Activated CD8-positive, alpha-beta memory T cell treated with anti-CD3 and anti-CD28 coated beads for 4 hours (primary cell): Measurements from ENCODE around the gene PIGH.
"Not testable (repeated sequence)": the region's sequence is repeated elsewhere in the genome, so short reads cannot be mapped to it uniquely, and the experiment has no call there.

ENCODE experiments used
- DNase-seq, 2 donors: peaks; one replicate each; pipeline ENCODE4 v3.0.0-alpha.2; 2020; ENCODE audit warnings: low read depth in 2 of 2

Gene PIGH

DNA sequence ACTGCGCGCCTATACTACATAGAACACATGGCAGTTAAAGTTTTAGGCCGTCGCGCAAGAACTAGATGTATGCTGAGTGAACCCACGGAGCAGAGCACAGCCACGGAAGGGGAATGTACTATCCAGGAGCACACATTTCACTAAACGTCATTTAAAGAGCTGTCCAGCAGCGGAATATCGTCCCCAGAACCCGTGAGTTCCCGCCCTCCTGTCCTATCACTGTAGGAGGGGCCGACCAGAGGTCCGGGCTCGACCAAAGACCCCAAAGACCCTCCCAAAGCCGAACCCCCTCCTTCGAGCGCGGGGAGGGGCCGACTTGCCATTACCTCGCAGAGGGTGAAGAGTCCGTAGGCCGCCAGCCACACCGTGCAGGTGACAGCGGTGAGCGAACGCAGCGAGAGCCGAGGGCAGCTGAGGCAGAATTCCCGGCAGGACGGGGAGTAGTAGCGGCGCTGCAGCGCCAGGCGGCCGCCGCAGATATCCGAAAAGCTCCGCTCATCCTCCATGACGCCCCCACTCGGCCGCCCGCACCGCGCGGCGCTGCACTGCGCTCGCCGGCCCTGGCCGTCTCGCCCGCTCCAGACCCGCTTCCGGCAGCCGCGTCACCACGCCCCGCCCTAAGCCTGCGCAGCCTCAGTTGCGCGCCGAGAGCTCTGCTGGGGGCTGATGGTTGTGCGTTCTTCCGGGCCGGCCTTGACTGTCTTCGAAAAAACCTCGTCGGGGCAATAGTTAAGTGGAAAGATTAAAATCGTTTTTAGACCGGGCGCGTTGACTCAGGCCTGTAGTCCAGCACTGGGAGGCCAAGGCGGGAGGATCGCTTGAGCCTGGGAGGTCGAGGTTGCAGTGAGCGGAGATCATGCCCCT is at the start of gene PIGH:
TSS of gene PIGH (minus strand) at position 571 of the 864 bp plus-strand sequence. CDS start at position 506, 65 bp downstream.
- DNase-seq = peak; percentile 82 to 83

- DNase-seq = no peak
Measured at GRCh38 chr14:67646131-67646530, 46.1 kb upstream of the PIGH start.

GRCh38 chr14:67645414-67645813 is 45.3 kb upstream of the PIGH start:
- no peak for DNase-seq

GRCh38 chr14:67644428-67644827 is 44.4 kb upstream of the PIGH start:
- no peak for DNase-seq

DNA sequence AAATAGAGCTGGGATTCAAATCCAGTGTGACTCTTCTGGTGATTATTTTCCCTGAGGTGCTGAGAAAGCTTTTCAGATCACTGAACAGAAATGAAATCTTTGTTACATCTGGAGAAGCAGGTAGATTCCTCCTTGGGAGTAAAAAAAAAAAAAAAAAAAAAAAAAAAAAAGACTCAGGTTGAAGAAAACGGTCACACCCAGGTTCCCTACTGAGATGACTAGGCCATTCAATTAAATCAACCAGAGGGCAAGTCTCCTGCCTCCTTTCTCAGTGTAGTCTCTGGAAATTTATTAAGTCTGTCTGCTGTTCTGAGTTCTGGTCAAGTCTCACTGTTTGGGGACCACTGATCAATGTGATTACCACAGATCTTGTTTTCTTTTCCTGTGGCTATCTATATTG is 43.6 kb upstream of the PIGH start:
- no peak for DNase-seq

DNA sequence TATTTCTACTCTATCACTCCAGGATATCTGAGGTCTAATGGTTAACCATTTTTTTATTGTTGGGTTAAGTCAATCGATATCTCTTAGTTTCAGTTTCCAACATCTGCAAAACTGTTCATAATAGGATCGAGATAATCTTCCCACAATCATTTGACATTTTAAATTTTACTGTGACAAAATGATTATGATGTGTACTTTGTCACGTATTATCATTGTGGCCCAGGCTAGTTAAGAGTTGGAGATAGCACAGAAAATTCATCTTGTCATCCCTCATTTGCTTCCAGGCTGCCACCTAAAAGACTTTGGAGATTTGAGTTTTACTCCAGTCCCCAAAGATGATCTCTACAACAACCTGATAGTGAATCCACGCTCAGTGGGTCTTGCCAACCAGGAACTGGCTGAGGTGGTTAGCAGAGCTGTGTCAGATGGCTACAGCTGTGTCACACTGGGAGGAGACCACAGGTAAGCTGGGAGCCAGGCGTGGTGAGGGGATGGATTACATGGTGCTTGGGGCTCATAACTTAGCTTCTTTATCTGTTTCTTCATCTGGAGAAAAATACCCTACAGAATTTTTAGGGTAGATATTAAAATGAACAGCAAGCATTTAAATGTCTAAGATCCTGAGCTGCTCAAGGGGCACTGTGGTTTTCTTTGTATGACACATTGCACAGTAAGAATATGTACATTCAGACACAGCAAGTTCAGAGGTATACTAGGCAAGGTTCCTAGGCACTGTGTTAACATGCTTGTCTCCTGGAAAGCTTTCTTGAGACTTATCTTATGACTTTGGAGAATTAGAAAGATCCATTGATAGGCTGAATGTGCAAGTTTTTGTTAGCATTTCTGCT is 42.1 kb upstream of the PIGH start:
- no peak for DNase-seq

GRCh38 chr14:67641480-67641879 is 41.4 kb upstream of the PIGH start:
- DNase-seq = no peak

- no peak for DNase-seq
Measured at GRCh38 chr14:67638642-67639041, 38.6 kb upstream of the PIGH start.

DNA sequence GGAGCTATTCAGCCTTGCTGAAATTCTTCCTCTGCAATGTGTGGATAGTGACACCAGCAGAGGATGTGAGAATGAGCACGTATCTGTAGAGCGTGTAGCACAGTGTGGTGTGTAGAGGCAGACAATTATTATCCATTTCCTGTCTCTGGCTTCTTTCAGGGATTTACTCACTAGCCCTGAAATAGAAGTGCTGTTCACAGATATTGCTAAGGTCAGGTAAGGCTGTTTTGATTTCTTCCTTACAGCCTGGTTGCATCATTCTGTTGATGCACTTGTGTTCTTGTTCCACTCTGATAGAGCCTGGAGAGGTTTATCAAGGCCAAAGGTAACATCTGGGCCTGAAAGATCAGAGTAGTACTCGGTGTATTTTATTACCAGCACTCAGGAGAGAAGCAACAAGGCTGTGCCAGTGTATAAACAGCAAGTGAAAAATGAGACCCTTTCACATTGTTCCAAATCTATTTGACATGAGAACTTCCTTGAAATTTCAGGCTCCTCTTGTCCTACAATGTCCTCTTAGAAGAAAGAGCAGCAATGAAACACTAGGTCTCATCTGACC is 36.4 kb upstream of the PIGH start:
- no peak for DNase-seq

DNA sequence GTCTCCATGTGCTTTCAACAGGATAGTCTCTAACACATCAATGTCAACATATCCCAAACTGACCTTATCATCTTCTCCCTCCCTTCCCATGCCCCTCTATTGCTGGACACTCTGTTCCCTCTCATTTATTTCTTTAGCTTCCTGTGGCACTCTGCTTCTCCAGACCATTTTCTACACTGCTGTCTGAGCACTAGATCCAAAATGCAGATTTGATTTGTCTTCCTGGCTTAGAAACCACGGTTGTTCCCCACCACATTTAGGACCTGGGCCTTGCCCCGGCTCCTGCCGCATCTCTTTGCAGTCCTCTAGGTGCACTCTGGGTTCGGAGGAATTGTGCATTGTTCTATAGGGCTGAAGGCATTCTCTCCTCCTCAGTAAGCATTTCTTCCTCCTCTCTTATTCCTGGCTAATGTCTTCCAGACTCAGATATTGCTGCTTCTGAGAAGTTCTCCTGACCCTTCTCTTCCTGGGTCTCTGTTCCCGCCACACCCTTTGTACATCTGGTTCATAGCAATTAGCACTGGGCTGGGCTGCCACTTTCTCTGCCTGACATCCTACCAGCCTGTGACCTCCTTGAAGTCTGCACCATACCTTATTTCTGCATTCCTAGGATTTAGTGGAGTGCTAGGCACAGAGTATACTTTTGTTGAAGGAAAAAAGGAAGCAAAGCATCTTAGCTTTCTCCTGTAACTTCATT is 33.5 kb upstream of the PIGH start:
- no peak for DNase-seq

DNA sequence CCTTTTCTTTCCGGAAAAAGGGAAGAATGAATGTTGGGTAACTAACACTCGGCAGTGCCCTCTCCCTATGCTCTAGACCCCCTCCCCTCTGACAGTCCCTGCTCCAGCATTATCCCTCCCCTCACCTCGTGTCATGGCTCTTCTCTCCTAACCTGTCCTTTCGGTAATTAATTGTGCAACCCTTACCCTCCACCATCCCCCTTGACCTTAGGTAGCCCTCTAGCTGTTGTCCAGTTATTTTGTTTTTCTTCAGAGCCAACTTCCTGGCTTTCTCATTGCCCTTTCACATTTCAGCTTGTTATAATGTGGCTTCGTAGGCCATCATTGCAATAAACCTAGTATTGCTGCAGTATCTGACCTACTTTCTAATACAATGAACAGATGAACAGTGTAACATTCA is 30.9 kb upstream of the PIGH start:
- no peak for DNase-seq

GRCh38 chr14:67630186-67630585 is 30.1 kb upstream of the PIGH start:
- no peak for DNase-seq

- DNase-seq = no peak
Measured at GRCh38 chr14:67627519-67627918, 27.5 kb upstream of the PIGH start.

DNA sequence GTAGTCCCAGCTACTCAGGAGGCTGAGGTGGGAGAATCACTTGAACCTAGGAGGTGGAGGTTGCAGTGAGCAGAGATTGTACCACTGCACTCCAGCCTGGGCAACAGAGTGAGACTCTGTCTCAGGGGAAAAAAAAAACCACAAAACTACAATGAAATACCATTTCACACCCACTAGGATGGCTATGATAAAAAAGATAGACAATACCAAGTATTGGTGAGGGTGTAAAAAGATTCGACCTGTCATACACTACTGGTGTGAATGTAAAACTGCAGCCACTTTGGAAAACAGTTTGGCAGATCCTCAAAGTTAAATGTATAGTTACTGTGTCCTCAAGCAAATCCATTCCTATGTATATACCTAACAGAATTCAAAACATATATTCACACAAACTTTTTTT is 26.1 kb upstream of the PIGH start:
- not testable (repeated sequence) for DNase-seq

DNA sequence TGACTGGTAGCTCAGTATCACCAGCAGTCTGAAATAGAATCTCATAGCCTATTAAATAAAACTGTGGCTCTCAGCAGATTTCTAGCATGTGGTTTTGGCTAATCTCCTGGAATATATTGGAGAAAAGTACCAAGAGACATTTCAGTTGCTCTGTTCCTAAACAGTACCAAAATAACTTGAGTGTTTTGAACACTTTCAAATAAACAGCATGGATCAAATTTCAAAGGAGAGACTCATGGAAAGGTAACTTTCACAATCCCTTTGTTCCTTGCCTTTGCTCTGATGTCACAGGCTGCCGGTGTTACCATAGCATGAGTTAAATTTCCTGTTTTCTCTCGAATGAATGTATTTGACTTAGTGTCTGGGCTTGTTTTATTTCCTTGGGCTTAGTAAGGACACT is 23.0 kb upstream of the PIGH start:
- DNase-seq = no peak

GRCh38 chr14:67622675-67623074 is 22.6 kb upstream of the PIGH start:
- DNase-seq = no peak

DNA sequence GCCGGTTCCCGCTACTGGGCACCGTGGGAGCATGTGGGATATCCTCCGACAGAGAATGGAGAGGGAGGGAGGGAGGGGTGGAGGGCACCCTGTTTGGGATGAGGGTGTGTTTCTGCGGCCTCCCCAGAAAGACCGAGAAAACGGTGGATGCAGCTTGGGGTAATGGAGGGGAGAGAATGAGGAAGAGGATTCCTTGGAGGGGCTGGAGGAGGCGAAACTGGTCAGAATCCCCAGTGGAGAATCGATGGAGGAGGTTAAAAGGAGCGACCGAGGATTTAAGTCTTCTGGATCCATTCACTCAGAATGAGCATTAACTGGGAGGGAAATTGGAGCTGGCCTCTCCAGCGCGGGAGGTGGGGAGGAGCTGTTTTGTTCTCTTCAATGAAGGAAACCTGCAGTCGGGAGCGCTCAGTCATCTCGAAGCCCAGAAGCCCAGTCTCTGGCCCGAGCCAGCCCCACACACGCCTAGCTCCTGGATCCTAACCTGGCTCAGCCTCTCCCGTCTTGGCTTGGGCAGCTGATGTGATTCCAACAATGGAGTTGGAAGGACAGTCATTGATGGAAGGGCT is 20.2 kb upstream of the PIGH start:
- no peak for DNase-seq

GRCh38 chr14:67619446-67620216 is 19.6 kb upstream of the PIGH start, which contains the start of gene ARG2:
Gene ARG2, plus strand, starts transcription at chr14:67619920. Its CDS starts 58 bp downstream, at chr14:67619978.
- peak; percentile 91 to 94 for DNase-seq

- no peak for DNase-seq
Measured at GRCh38 chr14:67618617-67619063, 18.6 kb upstream of the PIGH start.

DNA sequence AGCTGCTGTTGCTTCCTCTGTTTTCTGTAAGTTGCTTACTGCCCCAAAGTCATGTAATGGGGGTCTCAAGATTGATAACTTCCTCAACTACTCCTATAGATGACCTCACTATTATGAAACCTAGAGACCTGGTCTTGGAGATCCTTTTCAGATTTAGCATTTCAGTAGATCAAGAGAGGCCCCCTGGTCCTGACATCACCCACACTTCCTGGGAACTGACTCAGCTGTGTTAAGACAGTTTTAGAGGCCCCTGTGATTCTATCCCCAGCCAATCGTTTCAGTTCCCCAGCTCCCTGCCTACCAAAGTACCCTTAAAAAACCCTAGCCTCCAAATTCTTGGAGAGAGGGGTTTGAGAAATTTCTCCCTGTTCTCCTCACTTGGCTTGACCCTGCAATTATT is 10.4 kb upstream of the PIGH start:
- DNase-seq = no peak
